Stimulated activated CD8-positive, alpha-beta memory T cell treated with anti-CD3 and anti-CD28 coated beads, Interleukin-12 subunit alpha, Interleukin-12 subunit beta, amount 100 ng/mL, for 1 hour (primary cell): ENCODE results near the gene OR10AG1.

Source experiments
- DNase-seq: peaks from one replicate; pipeline ENCODE4 v3.0.0-alpha.2; 2020; ENCODE audit warnings: low read depth

OR10AG1 gene, protein sequence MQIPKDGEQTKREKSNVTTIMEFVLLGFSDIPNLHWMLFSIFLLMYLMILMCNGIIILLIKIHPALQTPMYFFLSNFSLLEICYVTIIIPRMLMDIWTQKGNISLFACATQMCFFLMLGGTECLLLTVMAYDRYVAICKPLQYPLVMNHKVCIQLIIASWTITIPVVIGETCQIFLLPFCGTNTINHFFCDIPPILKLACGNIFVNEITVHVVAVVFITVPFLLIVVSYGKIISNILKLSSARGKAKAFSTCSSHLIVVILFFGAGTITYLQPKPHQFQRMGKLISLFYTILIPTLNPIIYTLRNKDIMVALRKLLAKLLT

DNA sequence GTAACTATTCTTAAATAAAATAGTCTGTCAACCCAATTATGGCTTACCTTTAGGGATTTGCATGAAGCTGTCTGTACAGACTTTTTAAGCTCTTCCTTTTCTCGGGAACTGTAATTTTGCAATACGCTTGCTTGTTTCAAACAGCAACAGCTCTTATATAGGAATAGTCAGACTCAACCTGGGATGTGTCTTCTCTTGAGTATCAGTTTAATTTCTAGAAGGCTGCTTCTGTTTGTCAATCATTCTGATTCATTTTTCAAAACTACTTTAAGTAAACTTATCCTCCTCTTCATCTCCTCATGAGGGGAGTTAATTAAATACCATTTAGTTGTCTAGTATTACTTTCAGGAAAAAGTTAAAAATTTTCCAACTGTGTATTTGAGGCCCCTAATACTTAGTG, at the start of gene OR10AG1:
Gene OR10AG1 (minus strand): TSS at position 101 of the 400 bp plus-strand sequence. CDS start 38 bp downstream, at position 63.
- DNase-seq: no peak

DNA sequence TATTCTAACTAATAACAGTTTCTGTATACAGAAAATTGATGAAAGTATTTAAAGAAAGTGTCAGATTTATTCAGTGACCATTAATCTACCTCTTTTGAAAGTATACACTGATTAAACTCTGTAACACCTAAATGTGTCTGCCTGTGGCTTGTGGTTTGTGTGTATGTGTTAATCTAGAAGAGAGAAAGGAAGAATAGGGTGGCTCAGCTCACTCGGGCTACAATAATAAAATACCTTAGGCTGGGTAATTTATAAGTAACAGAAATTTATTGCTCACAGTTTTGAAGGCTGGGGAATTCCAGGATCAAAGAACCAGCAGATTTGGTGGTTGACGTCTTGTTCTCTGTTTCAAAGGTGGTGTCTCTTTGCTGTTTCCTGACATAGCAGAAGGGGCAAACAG, 44.1 kb upstream of the OR10AG1 start:
- no peak for DNase-seq

DNA sequence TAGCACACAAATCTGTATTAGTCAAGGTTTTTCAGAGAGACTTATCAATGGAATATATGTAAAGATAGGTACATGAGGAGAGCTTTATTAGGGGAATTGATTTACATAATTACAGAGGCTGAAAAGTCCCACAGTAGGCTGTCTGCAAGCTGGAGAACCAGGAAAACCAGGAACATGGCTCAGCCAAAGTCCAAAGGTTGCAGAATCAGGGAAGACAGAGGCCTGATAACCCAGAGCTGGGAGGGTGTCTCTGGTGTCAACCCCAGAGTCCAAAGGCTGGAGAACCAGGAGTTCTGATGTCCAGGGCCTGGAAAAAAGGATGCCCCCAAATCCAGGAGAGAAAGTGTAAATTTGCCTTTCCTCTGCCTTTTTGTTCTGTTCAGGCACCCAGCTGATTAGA, 41.0 kb upstream of the OR10AG1 start:
- no peak for DNase-seq

DNA sequence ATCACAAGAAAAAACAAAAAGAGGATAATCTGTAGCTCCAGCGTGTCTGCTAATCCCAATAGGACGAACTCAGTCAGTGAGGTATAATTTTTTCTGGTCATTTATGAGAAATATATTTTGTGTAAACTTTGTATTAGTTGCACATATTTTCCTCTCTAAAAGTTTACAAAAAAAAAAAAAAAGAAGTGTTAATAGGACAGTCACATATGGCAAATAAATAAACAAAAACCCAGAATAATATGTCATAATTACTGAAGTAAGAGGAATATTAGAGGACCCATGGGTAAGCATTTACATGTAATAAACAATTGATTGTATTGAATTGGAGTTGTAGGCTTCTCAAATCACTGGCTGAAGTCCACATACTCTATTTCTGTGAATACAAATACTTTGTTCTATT, 24.8 kb upstream of the OR10AG1 start, which contains the start of gene OR5F1:
Gene OR5F1 (minus strand): TSS at position 101 of the 400 bp plus-strand sequence. CDS start 0 bp downstream, at position 101.
- DNase-seq: no peak

DNA sequence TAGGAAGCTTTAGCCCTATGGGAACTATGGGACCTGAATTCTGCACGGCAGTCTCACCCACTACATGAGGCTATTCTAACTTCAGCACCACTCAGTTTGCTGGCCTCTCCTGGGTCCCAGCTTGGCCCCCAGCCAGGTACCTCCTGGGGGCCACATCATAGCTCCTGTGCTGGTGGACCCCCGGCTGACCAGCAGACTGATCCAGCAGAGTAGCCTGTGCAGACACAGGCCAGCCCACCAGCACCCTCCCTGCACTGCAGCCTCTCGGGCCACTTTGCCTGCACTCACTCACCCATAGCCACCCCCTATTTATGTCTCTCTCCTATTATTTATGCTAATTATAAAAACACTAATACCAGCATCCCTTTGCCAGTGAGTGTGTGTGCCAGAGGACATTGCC, 1.2 kb upstream of the OR10AG1 start:
- no peak for DNase-seq

DNA sequence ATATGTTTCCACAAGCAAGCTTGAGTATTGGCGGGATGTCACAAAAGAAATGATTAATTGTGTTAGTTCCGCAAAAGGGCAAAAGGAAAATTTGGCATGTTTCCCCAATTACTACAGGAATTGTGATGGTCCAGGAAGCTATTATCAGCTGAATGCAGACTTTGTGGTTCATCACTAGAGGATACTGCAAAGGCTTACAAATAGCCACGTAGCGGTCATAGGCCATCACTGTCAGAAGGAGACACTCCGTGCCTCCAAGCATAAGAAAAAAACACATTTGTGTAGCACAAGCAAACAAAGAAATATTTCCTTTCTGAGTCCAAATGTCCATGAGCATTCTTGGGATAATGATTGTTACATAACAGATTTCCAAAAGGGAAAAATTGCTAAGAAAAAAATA, 1.8 kb downstream of the OR10AG1 start:
- no peak for DNase-seq

DNA sequence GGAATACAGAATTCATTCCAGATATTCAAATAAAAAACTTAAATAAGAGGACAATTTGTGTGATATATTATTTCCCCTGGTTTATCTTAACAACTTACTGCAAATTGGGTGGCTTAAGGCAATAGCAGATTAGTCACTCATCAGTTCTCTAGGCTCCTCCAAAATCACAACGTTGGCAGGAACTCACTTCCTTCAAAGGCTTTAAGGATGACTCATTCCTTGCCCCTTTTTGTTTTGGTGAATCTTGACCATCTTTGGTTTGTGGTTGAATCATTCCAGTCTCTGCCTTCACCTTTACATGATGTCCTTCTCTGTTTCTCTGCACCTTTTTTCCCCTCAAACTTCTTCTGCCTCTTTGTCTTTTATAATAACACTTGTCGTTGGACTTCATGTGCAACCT, 3.4 kb downstream of the OR10AG1 start:
- DNase-seq: no peak

DNA sequence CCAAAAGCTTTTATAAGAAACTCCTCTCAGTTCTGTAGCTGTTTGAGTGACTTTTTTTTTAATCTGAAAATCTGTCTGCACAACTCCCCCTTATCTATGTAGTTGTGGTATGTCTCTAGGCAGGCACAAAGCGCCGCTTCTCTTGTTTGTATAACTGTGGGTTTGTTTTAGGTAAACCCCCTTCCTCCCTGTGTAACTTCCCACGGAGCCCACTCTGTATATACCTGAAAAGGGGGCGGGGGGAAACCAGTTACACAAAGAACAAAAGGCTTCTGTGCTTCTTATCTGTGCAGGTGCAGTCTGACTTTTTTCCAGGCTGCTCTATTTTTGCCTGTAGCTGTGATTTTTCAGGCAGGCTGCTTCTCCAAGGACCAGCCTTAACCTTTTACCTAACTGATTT, 13.2 kb downstream of the OR10AG1 start:
- DNase-seq: no peak

DNA sequence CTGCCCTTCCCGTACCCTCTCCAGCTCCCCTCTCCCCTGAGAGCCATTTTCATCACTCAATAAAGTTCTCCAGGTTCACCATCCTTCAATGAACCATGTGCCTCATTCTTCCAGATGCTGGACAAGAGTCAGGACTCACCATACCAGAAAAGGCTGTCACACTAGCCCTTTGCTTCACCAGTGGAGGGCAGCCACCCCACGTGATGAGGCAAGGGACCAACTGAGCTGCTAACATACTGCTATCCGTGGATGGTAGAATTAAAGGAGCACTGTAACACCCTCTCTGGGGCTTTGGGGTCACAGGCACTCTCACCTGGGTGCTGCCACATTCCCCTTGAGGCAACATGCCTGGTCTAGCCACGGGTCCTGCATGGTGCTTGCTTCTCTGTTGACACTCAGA, 20.4 kb downstream of the OR10AG1 start:
- no peak for DNase-seq

DNA sequence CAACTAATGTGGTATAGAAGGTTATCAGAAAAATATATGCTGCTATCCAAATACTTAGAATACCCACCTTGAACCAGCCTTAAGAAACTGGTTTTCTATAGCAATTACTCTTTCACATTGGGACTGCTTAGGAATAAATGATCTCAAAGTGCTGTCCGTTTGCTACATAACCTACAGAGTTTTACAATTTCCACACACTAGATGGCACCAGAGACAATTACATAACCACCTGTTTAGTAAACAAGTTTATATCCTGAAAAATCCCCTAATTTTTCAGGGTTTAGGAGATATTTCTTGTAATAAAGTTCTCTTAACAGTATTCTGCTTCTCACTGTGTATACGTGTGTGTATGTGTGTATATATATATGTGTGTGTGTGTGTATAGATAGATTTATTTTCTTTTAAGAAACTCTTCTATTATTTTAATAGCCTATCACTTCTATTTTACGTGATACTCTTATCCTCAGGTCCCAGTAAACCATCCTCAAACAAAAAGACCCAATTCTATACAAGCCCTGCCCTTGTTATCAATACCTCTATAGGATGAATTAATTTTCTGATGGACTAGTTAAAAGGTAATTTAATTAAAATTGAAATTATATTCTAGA, 26.9 kb downstream of the OR10AG1 start:
- DNase-seq: no peak

DNA sequence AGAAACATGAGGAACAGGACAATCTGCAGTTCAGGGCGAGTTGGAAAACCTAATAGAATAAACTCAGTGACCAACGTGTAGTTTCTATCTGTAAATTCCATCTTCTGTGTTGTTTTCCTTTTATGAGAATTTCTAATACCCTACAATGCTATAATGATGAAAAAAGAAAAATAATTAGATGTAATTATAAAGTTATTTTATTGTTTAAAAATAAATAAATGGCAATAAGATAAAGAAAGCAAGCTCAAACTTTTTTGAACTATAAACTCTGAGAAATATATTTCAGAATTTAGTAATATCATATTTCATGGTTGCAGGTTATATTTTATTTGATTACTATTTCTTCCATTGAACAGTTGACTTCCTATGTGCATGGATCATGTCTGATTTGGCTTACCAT, 33.4 kb downstream of the OR10AG1 start, which contains the start of gene OR5I1:
Gene OR5I1 (minus strand): TSS at position 101 of the 400 bp plus-strand sequence. CDS start 0 bp downstream, at position 101.
- no peak for DNase-seq

DNA sequence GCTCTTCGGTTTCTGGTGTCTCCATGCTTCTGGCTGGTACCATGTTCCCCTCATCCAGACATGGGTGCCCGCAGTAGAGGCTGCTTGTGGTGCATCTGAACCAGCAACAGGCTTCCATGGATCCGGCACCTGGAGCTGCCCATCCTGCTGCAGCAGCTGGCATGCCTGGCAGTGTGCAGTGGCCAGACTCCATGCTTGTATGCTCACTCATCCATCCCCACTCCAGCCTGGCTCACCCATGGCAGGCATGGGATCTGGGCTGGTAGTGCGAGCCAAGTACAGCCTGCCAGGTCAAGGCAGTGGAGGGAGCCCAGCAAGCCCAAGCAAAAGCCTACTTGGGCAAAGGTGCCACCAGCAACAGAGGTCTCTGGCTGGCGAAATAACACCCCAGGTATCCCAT, 49.2 kb downstream of the OR10AG1 start:
- DNase-seq: no peak
